RWPE2 (cell line): ENCODE measurements around the gene IQUB.

Experiments
- ATAC-seq: fragments of 200-7000 bp; cut with Tn5 transposase; 3 replicates; pipeline ENCODE4 v1.9.1; 2021; ENCODE audit warnings: low read depth
- DNase-seq: peaks from one replicate; pipeline ENCODE4 v3.0.0-alpha.2; 2020; ENCODE audit warnings: low spot score
- H3K27ac ChIP-seq: fragments of 450-650 bp; 2 replicates; pipeline ENCODE4 v1.5.1; 2017; ENCODE audit warnings: mild to moderate bottlenecking; ENCODE audit not compliant: poor library complexity, severe bottlenecking
- H3K27me3 ChIP-seq: fragments of 250-450 bp; sonication (Bioruptor Pico); 2 replicates; pipeline ENCODE4 v1.5.1; 2021; ENCODE audit warnings: mild to moderate bottlenecking, moderate library complexity; ENCODE audit not compliant: insufficient read depth, poor library complexity, severe bottlenecking
- H3K36me3 ChIP-seq: fragments of 250-450 bp; sonication (Bioruptor Pico); 2 replicates; pipeline ENCODE4 v1.5.1; 2020; ENCODE audit warnings: low read depth, mild to moderate bottlenecking, moderate library complexity
- H3K4me1 ChIP-seq: fragments of 250-450 bp; sonication (Bioruptor Pico); 2 replicates; pipeline ENCODE4 v1.5.1; 2021; ENCODE audit warnings: mild to moderate bottlenecking, moderate library complexity; ENCODE audit not compliant: insufficient read depth, poor library complexity, severe bottlenecking
- H3K4me3 ChIP-seq: fragments of 250-450 bp; sonication (Bioruptor Pico); 2 replicates; pipeline ENCODE4 v1.5.1; 2021; ENCODE audit warnings: mild to moderate bottlenecking, moderate library complexity; ENCODE audit not compliant: severe bottlenecking
- H3K9me3 ChIP-seq: fragments of 250-450 bp; sonication (Bioruptor Pico); 2 replicates; pipeline ENCODE4 v1.5.1; 2021; ENCODE audit warnings: mild to moderate bottlenecking, moderate library complexity; ENCODE audit not compliant: severe bottlenecking
- CTCF ChIP-seq: fragments of 450-650 bp; IDR thresholded peaks from one replicate; pipeline ENCODE4 v1.5.1; 2017; ENCODE audit warnings: mild to moderate bottlenecking, moderate library complexity; ENCODE audit not compliant: poor library complexity, severe bottlenecking

Gene IQUB

GRCh38 chr7:123425246-123425645 lies 109.1 kb downstream of the IQUB start:
- DNase-seq = no peak
- ATAC-seq = peak; percentile 78
- Histone ChIP-seq H3K9me3 (no peaks in the 10 kb centered on the region), H3K27me3 (no peaks in the 10 kb centered on the region), H3K4me1 (no peaks in the 10 kb centered on the region), H3K4me3 (no peak overlapping the region), H3K27ac (no peak overlapping the region), H3K36me3 (no peaks in the 10 kb centered on the region)
- TF ChIP-seq CTCF = no peak

DNA sequence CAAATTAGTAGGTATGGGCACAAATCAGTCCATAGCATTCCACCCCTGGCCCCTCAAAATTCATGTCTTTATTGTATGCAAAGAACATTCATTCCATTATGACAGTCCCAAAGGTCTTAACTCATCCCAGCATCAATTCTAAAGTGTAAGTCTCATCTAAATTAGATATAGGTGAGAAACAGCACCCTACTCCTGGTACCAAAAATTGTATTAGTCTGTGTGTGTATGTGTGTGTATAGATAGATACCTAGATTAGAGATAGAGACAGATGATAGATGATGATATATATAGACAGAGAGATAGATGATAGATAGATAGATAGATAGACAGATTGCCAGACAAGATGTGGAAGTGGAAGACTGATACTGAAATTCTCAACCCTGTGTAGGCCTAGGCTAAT lies 109.9 kb downstream of the IQUB start:
- DNase-seq (no peak), ATAC-seq (no peak)
- TF ChIP-seq CTCF = no peak
- Histone ChIP-seq H3K9me3 (no peaks in the 10 kb centered on the region), H3K4me1 (no peaks in the 10 kb centered on the region), H3K4me3 (no peak overlapping the region), H3K36me3 (no peaks in the 10 kb centered on the region), H3K27me3 (no peaks in the 10 kb centered on the region), H3K27ac (no peak overlapping the region)

GRCh38 chr7:123423622-123424021 lies 110.8 kb downstream of the IQUB start:
- H3K4me1 ChIP-seq = no peaks in the 10 kb centered on the region
- no peaks in the 10 kb centered on the region for H3K9me3 ChIP-seq
- no peaks in the 10 kb centered on the region for H3K36me3 ChIP-seq
- H3K27me3 ChIP-seq = no peaks in the 10 kb centered on the region
- DNase-seq = no peak
- TF ChIP-seq CTCF = no peak
- no peak for ATAC-seq
- H3K27ac ChIP-seq = no peak overlapping the region
- no peak overlapping the region for H3K4me3 ChIP-seq

- TF ChIP-seq CTCF = no peak
- H3K4me1 ChIP-seq = no peaks in the 10 kb centered on the region
- H3K9me3 ChIP-seq = no peaks in the 10 kb centered on the region
- H3K4me3 ChIP-seq = no peak overlapping the region
- no peaks in the 10 kb centered on the region for H3K27me3 ChIP-seq
- ATAC-seq (no peak), DNase-seq (no peak)
- no peaks in the 10 kb centered on the region for H3K36me3 ChIP-seq
- no peak overlapping the region for H3K27ac ChIP-seq
Observed at GRCh38 chr7:123417580-123417979, 116.8 kb downstream of the IQUB start.

- H3K4me3 ChIP-seq = no peak overlapping the region
- H3K4me1 ChIP-seq = no peaks in the 10 kb centered on the region
- H3K36me3 ChIP-seq = no peaks in the 10 kb centered on the region
- TF ChIP-seq CTCF = no peak
- H3K27ac ChIP-seq = no peak overlapping the region
- no peaks in the 10 kb centered on the region for H3K9me3 ChIP-seq
- ATAC-seq = no peak
- no peaks in the 10 kb centered on the region for H3K27me3 ChIP-seq
- DNase-seq = no peak
Observed at GRCh38 chr7:123415625-123416024, 118.8 kb downstream of the IQUB start.
